Activated CD4-positive, alpha-beta T cell treated with anti-CD3 and anti-CD28 coated beads, Interleukin-2, amount 50 U/mL, for 48 hours (primary cell): Measurements from ENCODE around the gene SRSF8.
"Not testable (repeated sequence)": the region's sequence is repeated elsewhere in the genome, so short reads cannot be mapped to it uniquely, and the experiment has no call there.

Experiments used
- DNase-seq, 2 experiments: peaks; one replicate each; pipeline ENCODE4 v3.0.0-alpha.2; 2020

SRSF8 gene

DNA sequence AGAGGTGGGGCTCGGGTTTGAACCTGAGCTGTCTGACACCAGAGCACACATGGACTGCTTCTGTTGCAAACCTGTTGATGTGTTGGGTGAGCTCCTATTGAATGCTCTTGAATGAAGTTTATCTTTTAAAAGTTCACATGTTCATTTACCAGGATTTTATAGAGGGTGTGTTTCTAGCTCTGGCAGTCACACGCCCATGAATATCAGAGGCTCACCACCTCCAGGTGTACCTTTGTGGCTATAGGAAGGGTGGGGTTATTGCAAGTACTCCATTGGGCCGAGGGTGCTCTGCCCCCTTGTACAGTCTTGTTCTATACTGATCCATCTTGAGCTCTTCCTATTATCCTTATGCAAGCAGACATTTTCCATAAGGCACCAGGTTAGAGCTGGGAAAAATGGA, 32.1 kb downstream of the SRSF8 start:
- DNase-seq = no peak

GRCh38 chr11:95100191-95100648, 33.5 kb downstream of the SRSF8 start:
- no peak for DNase-seq

- no peak for DNase-seq
Observed at GRCh38 chr11:95100856-95101507, 34.3 kb downstream of the SRSF8 start.

DNA sequence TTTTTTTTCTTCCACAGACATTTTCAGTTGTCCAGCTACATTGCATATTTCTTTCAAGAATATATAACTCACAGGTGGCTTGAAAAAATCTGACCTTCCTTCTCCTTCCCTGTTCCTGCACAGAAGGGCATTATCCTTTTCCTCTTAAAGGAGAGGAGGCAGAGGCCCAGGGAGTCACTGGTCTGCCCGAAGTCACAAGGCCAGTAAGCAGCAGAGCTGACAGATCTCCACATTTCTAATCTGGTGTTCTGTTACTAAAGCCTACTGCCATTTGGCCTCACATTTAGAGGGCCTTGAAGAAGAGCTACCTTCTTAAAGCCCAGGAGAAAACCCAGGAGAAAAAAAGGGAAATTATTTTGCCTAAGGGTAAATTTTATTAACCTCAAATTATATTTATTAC, 35.2 kb downstream of the SRSF8 start:
- no peak for DNase-seq

DNA sequence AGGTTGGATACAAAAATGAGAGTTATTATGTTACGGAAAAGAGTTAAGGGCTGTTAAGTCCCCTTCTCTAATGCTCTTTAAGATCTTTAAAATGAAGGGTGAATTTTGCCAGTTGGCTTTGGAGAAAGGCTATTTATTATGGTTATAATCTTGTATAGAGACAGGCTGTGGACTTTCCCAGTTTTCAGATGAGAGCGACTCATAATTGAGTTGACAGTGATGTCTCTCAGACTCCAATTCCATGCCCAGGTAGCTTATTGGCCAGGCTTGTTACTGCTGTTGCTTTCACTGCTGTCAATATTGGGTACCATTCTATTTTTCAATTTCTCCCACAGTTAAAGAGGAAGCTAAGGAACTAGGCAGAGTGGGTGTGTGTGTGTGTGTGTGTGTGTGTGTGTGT, 36.0 kb downstream of the SRSF8 start:
- no peak for DNase-seq

DNA sequence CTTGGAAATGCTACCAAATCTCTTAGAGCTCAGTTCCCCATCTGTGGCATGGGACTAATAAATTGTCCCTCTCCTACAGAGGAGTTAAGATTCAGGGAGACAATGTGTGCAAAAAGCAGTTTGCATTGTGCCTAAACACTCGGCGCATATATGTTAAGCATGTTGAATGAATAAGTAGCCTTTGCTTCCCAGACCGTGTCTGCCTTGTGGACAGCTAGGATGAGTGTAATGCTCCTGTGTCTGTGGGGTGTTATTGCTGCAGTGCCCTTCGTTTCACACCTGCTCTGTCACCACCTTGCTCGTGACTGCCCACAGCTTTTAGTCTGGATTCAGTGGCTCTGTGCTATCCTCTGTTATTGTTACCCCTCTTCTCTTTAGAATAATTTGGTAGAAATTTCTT, 37.0 kb downstream of the SRSF8 start:
- no peak for DNase-seq

DNA sequence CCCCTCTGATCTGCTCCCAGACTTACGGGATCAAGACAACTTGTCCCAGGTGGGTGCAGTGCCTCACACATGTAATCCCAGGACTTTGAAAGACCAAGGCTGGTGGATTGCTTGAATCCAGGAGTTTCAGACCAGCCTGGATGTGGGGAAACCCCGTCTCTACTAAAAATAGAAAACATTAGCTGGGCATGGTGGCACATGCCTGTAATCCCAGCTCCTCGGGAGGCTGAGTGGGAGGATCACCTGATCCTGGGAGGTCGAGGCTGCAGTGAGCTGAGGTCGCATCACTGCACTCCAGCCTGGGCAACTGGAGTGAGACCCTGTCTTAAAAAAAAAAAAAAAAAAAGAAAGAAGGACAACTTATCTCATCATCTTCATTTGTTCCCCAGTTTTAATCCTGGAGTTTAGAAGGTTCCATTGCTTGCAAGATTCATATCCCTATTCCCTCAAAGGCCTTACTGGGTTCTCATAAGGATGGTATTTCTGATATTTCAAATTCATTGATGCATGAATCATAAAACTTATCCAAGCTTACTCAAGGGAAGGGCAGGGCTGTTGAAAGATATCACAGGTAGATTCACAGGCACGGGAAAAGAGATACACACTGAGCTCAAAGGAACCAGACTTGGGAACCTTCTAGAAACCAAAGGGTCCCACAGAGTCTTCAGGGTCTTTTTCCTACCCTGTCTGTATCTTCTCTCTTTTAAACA, 37.6 kb downstream of the SRSF8 start:
- no peak for DNase-seq

DNA sequence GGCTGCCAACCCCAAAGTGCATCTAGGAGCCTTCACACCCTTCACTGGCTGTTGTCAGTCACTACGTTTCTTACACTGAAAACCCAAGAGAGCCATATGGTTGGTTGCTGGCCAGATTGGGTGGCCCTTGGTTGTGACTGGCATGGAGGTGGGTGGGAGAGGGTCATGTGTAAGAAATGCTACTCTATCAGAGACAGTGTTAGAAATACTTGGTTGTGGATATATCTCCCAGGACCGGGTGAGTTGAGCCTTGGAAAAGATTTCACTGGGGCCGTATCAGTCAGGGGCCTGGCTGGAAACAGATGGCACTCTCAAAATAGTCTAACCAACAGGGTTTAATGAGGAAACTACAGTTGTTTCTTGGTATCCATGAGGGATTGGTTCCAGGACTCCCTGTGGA, 38.1 kb downstream of the SRSF8 start:
- DNase-seq = no peak

DNA sequence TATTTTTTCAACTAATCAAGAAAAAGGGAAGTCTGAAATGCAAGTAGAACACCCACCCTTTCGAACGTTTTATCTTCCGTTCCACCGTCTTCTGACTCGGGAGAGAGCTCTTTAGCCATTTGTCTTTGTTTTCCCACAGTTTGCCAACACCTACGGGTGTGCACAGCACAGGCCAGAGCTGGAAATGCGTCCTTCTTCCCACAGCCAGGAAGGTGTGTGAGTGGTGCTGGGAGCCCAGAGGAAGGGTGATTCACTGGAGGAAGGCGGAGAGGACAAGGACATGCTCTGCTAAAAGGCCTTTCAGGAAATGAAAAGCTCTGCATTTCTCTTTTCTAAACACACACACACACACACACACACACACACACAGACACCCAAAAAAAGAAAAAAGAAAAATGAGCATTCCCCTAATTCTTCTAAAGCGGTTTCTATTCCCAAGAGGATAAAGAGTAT, 41.5 kb downstream of the SRSF8 start:
- no peak for DNase-seq

- DNase-seq = no peak
Observed at GRCh38 chr11:95108671-95109551, 42.2 kb downstream of the SRSF8 start.

DNA sequence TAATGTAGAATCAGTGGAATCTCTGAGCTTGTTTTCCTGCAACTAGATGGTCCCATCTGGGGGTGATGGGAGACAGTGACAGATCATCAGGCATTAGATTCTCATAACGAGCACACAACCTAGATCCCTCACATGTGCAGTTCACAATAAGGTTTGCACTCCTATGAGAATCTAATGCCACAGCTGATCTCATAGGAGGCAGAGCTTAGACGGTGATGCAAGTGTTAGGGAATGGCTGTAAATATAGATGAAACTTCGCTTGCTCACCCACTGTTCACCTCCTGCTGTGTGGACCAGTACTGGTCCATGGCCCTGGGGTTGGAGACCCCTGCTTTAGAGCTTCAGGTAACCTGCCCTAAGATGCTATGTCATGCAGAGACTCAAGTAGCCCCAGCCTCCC, 44.8 kb downstream of the SRSF8 start:
- DNase-seq = not testable (repeated sequence)

GRCh38 chr11:95111923-95112540, 45.3 kb downstream of the SRSF8 start:
- no peak for DNase-seq

DNA sequence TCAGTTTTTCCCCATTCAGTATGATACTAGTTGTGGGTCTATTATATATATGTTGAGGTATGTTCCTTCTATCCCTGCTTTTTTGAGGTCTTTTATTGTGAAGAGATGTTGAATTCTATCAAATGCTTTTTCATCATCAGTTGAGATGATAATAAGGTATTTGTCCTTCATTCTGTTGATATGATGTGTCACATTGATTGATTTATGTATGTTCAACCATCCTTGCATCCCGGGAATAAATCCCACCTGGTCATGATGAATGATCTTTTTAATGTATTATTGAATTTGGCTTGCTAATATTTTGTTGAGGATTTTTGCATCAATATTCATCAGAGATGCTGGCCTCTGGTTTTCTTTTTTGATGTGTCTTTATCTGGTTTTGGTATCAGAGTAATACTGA, 48.9 kb downstream of the SRSF8 start:
- no peak for DNase-seq

- DNase-seq = no peak
Observed at GRCh38 chr11:95119361-95120060, 52.8 kb downstream of the SRSF8 start.
